Mesothelial cell of epicardium (in vitro differentiated cells): ENCODE results near the gene DCAF12. TPM values are rescaled to one million over a fixed set of nuclear protein-coding genes. Genes with fewer than 3 reads are reported as not detected.
A peak's percentile ranks its signal among the peaks of the same experiment; 100 is the strongest.

Experiments
- DNase-seq, 2 experiments: peaks; one replicate each; pipeline ENCODE4 v3.0.0; 2021; ENCODE audit warnings: low spot score in 2 of 2; ENCODE audit not compliant: unreplicated experiment in 2 of 2
- H3K27ac Mint-ChIP-seq: 2 replicates; pipeline ENCODE4 v1.8.0; 2021; ENCODE audit warnings: mixed read lengths
- H3K27me3 Mint-ChIP-seq: 2 replicates; pipeline ENCODE4 v1.8.0; 2021; ENCODE audit warnings: low read depth, mixed read lengths
- H3K36me3 Mint-ChIP-seq: 2 replicates; pipeline ENCODE4 v1.8.0; 2021; ENCODE audit warnings: mixed read lengths
- H3K4me1 Mint-ChIP-seq: 2 replicates; pipeline ENCODE4 v1.8.0; 2021; ENCODE audit warnings: mixed read lengths
- H3K4me3 Mint-ChIP-seq: 2 replicates; pipeline ENCODE4 v1.8.0; 2021; ENCODE audit warnings: mild to moderate bottlenecking, moderate library complexity, mixed read lengths
- H3K9me3 Mint-ChIP-seq: 2 replicates; pipeline ENCODE4 v1.8.0; 2021; ENCODE audit warnings: mixed read lengths
- CTCF ChIP-seq: fragments of 200-600 bp; sonication (generic); IDR thresholded peaks from one replicate; pipeline ENCODE4 v1.5.0; 2021; ENCODE audit warnings: antibody characterized with exemption; ENCODE audit not compliant: unreplicated experiment
- total RNA-seq: library from RNA; stranded (reverse); gene quantifications from 3 replicates; pipeline ENCODE4 v1.2.1, GENCODE V29; 2021

The DCAF12 gene
- total RNA-seq, 1 donor from 2014 or later: 35.2 TPM

GRCh38 chr9:34072868-34073590 lies 53.5 kb downstream of the DCAF12 start:
- H3K36me3 Mint-ChIP-seq: no peaks in the 10 kb centered on the region
- peaks cover 26% of the 10 kb centered on the region for H3K4me1 Mint-ChIP-seq
- peak overlapping the region; percentile 92 for H3K27ac Mint-ChIP-seq
- no peak overlapping the region for H3K4me3 Mint-ChIP-seq
- DNase-seq: peak in 1 of 2 experiments; percentile 39
- TF ChIP-seq CTCF: no peak
- no peaks in the 10 kb centered on the region for H3K27me3 Mint-ChIP-seq
- H3K9me3 Mint-ChIP-seq: no peaks in the 10 kb centered on the region

- H3K27ac Mint-ChIP-seq: peak overlapping the region; percentile 92
- H3K9me3 Mint-ChIP-seq: no peaks in the 10 kb centered on the region
- H3K27me3 Mint-ChIP-seq: no peaks in the 10 kb centered on the region
- no peak for TF ChIP-seq CTCF
- peaks cover 26% of the 10 kb centered on the region for H3K4me1 Mint-ChIP-seq
- peak overlapping the region; percentile 12 for H3K4me3 Mint-ChIP-seq
- H3K36me3 Mint-ChIP-seq: no peaks in the 10 kb centered on the region
- peak; percentile 23 to 44 for DNase-seq
Observed at GRCh38 chr9:34072410-34072809, 54.1 kb downstream of the DCAF12 start.

- Mint-ChIP-seq H3K36me3 (no peaks in the 10 kb centered on the region), H3K4me1 (peaks cover 28% of the 10 kb centered on the region), H3K9me3 (no peaks in the 10 kb centered on the region), H3K27me3 (no peaks in the 10 kb centered on the region), H3K4me3 (no peak overlapping the region), H3K27ac (peak overlapping the region; percentile 87)
- TF ChIP-seq CTCF: no peak
- DNase-seq: no peak
Observed at GRCh38 chr9:34070606-34071324, 55.7 kb downstream of the DCAF12 start.

GRCh38 chr9:34069831-34070230 lies 56.7 kb downstream of the DCAF12 start:
- H3K4me1 Mint-ChIP-seq: peaks cover 28% of the 10 kb centered on the region
- no peak for DNase-seq
- no peak for TF ChIP-seq CTCF
- no peak overlapping the region for H3K4me3 Mint-ChIP-seq
- H3K36me3 Mint-ChIP-seq: no peaks in the 10 kb centered on the region
- no peak overlapping the region for H3K27ac Mint-ChIP-seq
- H3K9me3 Mint-ChIP-seq: no peaks in the 10 kb centered on the region
- H3K27me3 Mint-ChIP-seq: no peaks in the 10 kb centered on the region

GRCh38 chr9:34065541-34065940 lies 61.0 kb downstream of the DCAF12 start:
- Mint-ChIP-seq H3K27me3 (no peaks in the 10 kb centered on the region), H3K36me3 (no peaks in the 10 kb centered on the region), H3K4me3 (no peak overlapping the region), H3K4me1 (peaks cover 2% of the 10 kb centered on the region), H3K9me3 (no peaks in the 10 kb centered on the region), H3K27ac (no peak overlapping the region)
- no peak for TF ChIP-seq CTCF
- DNase-seq: no peak
